H1 (cell line): ENCODE data around the gene CCDC154. TPM values are rescaled to one million over a fixed set of nuclear protein-coding genes. Genes with fewer than 3 reads are reported as not detected.

Experiments used
- CEBPB ChIP-seq: IDR thresholded peaks from 2 replicates; pipeline ENCODE4 v1.6.1; 2012; ENCODE audit warnings: low read depth, low read length
- JUN ChIP-seq: IDR thresholded peaks from 2 replicates; pipeline ENCODE4 v1.6.1; 2011; ENCODE audit warnings: low read depth, mild to moderate bottlenecking, improper control_type of control experiment, low read length
- KDM4A ChIP-seq: IDR thresholded peaks from one replicate; pipeline ENCODE4 v1.7.1; 2012; ENCODE audit warnings: low read depth, mild to moderate bottlenecking, moderate library complexity, low read length, inconsistent platforms; ENCODE audit not compliant: severe bottlenecking
- SIRT6 ChIP-seq: IDR thresholded peaks from one replicate; pipeline ENCODE4 v1.7.1; 2012; ENCODE audit warnings: low read length, inconsistent platforms
- SRF ChIP-seq: IDR thresholded peaks from 2 replicates; pipeline ENCODE4 v1.6.1; 2011; ENCODE audit warnings: mild to moderate bottlenecking, low read depth, low read length, moderate library complexity
- USF2 ChIP-seq: IDR thresholded peaks from 2 replicates; pipeline ENCODE4 v1.6.1; 2011; ENCODE audit warnings: low read length, improper control_type of control experiment
- YY1 ChIP-seq: IDR thresholded peaks from 2 replicates; pipeline ENCODE4 v1.6.1; 2011; ENCODE audit warnings: low read depth, mild to moderate bottlenecking, low read length
- polyA plus RNA-seq, 7 experiments: library from polyadenylated mRNA; depleted of rRNA in 3 of 7; stranded (reverse) in 5 of 7; unstranded in 2 of 7; fragments of >200 nt in 5 of 7; fragments of 200-250 nt in 2 of 7; gene quantifications; 1 replicate in 5 of 7; 2 replicates in 1 of 7; 4 replicates in 1 of 7; pipeline versions ENCODE4 v1.2.1 to v1.2.3, GENCODE V29; 2011 to 2013; ENCODE audit warnings: missing spikeins in 2 of 7, mixed read lengths in 2 of 7
- total RNA-seq: library from RNA; stranded (reverse); fragmentation: NEBNext Ultra II Directional; extraction: Animal tissue kit (Norgen Biotek cat#: 25700); gene quantifications from 2 replicates; pipeline ENCODE4 v1.2.1, GENCODE V29; 2021

Gene CCDC154
- total and polyA plus RNA-seq, 2 of the 8 experiments (the other 6 are each of a cell fraction or from before 2014, with no cell fraction given): 0.15 to 0.88 TPM

GRCh38 chr16:1416521-1416941, 27.8 kb downstream of the CCDC154 start (continued):
- TF ChIP-seq SIRT6: no peak
- no peak for TF ChIP-seq YY1
- TF ChIP-seq SRF: no peak
- no peak for TF ChIP-seq KDM4A
- no peak for TF ChIP-seq JUN
- no peak for TF ChIP-seq CEBPB
- no peak for TF ChIP-seq USF2
